ENCODE measurements around the gene VWA1.
A peak's percentile ranks its signal among the peaks of the same experiment; 100 is the strongest.
"Not testable (repeated sequence)": the region's sequence is repeated elsewhere in the genome, so short reads cannot be mapped to it uniquely, and the experiment has no call there.

VWA1 gene
- total RNA-seq = 0 to 0.15 (median 0.06) reads per million in 4 donors

DNA sequence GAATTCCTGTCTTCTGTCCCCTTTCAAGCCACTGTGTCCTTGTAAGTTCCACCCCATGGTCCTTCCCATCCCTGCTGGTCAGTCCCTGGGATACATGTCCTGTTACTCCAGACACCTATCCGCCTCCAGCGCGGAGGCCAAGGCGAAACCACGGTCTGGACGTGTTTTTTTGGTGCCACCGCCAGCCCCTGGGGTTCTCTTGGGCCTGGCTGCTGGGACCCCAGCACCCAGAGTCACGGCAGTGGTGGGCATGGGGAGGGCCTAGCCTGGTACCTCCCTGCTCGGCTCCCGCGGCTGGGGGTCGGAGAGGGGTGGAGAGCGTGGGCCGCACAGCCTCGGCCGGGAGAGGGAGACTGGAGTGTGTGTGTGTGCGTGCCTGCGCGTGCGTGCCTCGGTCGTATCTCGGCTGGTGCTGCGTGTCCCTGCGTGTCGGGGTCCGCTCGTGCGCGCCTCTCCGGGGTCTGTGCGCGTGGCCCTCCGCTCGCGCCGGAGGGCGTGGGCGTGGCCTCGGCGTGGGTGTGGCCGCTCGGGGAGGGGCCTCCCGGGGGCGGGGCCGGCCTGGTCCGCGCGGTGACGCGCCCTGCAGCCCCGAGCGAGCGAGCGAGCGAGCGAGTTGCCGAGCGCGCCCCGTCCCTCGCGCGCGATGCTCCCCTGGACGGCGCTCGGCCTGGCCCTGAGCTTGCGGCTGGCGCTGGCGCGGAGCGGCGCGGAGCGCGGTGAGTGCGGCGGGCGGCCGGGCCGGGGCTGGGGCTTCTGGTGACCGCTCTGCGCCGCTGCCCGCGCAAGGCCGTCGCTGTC is at the start of gene VWA1:
Gene VWA1, plus strand, starts transcription at position 585 of the 798 bp plus-strand sequence. Its CDS starts 59 bp downstream, at position 644.
- DNase-seq = peak in 3 of 5 donors; percentile 22 to 49 (median 44)

GRCh38 chr1:1385931-1386330 is 49.6 kb upstream of the VWA1 start:
- DNase-seq = no peak

GRCh38 chr1:1387098-1388077 is 48.1 kb upstream of the VWA1 start:
- DNase-seq = no peak

DNA sequence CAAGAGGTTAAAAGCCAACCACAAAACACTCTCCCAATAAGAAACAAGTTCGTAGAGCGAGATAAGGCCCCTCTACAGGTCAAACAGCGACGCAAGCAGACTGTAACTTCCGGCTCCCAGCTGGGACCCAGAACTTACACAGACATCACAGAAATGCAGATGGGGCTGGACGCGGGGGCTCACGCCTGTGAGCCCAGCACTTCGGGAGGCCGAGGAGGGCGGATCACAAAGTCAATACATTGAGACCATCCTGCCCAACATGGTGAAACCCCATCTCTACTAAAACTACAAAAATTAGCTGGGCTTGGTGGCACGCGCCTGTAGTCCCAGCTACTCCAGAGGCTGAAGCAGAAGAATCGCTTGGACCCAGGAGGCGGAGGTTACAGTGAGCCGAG is 47.4 kb upstream of the VWA1 start:
- no peak for DNase-seq

DNA sequence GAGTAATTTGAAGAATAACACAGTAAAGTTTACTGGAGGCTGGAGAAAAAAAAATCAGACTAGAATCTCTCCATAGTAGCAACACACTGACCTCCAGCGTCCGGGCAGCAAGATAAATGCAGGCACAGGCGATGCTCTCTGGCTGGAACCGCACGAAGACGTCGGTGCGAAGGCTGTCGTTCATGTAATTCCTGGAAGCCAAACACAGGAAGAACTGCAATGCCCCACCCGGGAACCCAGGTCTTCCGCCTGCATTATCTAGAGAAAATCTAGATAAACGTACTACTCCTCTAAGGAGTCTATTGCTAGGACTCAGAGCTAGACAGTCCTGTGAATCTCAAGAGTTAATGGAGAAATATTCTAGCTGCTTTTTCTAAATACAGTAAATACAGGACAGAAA is 44.8 kb upstream of the VWA1 start:
- no peak for DNase-seq

- no peak for DNase-seq
Observed at GRCh38 chr1:1391225-1391624, 44.3 kb upstream of the VWA1 start.

DNA sequence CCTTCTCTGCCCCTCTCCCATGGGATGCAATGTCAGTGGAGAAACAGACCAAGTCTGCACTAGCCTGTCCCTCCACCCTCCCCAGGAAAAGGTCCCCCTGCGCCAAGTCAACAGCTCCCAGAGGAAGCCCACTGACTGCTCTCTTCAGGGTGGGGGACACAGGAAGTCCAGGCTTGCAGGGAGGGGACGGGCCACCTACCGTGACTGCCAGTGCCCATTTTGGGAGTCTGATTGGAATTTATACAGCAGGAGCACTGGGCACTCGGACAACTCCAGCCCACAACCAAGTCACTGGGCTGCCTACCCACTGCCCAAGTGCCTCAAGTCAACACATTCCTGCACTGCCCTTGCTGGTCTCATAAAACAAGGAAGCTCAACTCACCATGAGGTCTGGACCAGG is 42.5 kb upstream of the VWA1 start:
- no peak for DNase-seq

DNA sequence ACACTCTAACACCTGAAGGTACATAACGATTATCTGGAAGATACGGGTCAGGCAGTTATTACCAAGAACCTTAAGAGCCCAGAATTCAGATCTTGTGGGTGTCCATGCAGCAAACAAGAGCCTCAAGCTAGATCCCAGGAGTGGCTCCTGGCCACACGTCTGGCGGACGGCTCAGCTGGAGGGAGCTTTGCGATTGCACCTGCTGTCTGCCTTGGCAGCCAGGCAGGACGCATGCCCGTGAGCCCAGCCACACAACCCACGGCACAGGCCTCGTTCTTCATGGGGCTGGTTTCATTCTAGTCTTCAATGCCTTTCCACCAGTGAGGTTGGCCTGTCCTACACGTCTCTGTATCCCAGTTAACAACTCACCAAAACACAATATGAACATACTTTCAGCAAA is 42.1 kb upstream of the VWA1 start:
- DNase-seq = no peak

DNA sequence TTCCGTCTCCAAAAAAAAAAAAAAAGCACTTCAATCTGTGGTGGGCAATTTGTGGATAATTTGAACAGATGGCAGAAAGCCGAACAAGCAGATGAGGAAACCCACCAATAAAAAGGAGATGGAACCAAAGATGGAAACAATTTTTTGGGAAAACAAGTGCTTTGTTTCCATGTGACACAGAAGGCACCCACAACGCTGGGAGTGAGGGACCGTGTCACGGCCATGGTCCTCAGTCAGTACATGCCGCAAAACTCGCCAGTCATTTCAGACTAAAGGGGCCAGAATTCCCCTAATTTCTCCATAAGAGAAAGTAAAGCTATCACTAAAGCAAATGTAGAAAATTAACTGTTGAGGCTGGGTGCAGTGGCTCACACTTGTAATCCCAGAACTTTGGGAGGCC is 41.4 kb upstream of the VWA1 start:
- DNase-seq = no peak

- DNase-seq = no peak
Observed at GRCh38 chr1:1395166-1395565, 40.3 kb upstream of the VWA1 start.

DNA sequence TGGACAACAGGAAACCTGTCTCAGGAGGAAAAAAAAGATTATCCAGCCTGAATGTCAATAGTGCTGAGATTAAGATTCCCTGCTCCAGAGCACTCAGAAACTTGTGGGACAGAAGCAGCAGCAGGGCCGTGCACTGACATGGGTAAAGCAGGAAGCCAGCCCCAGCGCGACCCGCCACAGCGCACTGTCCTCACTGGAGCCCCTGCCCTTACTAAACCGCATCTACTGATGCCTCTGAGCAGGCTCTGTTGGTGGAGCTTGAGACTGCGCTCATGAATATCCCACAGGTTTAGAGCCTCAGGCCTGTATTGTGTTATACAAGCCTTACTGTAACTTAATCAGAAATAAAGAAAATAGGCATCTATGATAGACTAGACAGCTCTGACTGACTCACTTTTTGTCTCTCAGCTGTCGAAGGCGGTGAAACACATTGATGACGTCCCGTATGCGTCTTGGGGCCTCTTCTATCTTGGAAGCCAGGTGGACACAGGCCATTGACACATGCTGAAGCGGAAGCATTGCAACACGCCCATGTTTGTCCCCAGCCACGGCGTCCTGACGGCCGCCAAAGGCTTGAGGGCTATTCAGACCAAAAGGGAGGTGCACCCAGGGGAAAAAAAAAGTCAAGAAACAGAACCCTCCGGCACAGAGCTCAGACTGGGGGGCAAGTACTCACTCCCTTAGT is 37.5 kb upstream of the VWA1 start:
- no peak for DNase-seq

DNA sequence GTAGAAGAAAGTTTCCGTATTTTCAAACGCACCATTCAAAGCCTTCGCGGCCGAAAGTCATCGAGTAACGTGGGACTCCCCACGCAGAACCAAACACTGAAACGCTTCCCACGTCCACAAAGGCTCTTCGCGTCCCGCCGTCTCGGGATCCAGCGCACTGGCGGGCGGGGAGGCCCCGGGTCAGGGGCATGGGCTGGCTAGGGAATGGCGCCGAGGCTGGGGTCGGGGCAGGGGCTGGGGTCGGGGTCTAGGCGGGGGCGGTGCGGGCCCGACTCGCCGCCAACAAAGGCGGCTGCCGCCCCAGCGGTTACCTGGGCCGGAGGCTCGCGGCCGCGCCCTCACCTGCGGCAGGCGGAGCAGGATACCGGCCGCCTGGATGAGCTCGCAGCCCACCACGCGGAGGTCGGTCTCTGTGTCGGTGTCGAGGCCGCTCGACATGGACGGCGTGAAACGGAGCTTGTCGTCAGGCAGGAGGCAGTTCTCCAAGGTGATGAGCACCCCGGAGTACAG is 36.8 kb upstream of the VWA1 start:
- DNase-seq = peak in 1 of 5 donors; percentile 24

GRCh38 chr1:1399187-1399871 is 36.2 kb upstream of the VWA1 start, which contains the start of gene CCNL2:
Gene CCNL2 (minus strand): TSS chr1:1399335. CDS start chr1:1399306, 29 bp downstream.
- DNase-seq = peak; percentile 98 to 100 (median 99)

GRCh38 chr1:1399872-1400575 is 35.5 kb upstream of the VWA1 start:
- DNase-seq = no peak

GRCh38 chr1:1400576-1401456 is 34.7 kb upstream of the VWA1 start:
- no peak for DNase-seq

DNA sequence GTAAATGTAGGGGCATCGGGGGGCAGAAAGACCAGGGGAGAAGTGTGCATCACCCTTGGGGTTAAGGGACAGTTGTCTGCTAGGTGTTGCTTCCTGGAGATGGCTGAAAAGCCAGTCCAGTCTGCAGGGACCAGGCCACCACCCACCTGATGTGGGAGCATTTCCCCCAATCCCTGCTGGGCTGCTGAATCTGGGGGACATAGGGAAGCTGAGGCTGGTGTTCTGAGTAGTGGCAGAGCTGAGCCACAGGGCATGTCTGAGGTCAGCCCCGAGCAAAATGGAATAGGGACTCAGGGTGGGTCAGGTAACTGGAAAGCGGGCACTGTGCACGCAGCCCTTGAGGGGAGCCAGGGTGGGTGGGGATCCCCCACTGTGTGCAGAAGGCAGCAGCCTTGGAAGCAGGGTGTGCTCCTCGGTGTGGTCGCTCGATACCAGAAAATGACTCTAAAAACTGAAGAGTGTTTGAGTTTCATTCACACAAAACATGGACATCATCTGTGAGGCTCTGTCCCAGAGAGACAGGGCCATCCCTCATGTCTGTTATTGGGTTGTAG is 34.0 kb upstream of the VWA1 start:
- no peak for DNase-seq

GRCh38 chr1:1402072-1402900 is 33.2 kb upstream of the VWA1 start:
- peak in 1 of 5 donors; percentile 24 for DNase-seq

- DNase-seq = not testable (repeated sequence)
Observed at GRCh38 chr1:1402901-1403392, 32.5 kb upstream of the VWA1 start.

DNA sequence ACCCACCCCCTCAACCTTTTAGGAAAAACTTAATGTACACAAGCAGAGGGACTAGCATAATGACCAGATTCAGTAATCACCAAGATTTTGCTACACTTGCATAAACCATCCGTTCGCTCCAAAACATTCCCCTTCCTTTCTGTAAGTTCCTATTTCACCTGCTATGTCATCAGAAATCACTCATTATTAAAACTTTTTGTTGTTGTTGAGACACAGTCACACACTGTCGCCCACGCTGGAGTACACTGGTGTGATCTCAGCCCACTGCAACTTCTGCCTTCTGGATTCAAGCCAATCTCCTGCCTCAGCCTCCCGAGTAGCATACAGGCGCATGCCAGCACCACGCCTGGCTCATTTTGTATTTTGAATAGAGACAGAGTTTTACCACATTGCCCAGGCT is 31.8 kb upstream of the VWA1 start:
- no peak for DNase-seq

All from T-helper 1 cell (primary cell).